SIG-M5 treated with dmso at 0.1 percent for 504 hours (cell line): Measurements from ENCODE around the gene GDPGP1.
"Not testable (repeated sequence)": the region's sequence is repeated elsewhere in the genome, so short reads cannot be mapped to it uniquely, and the experiment has no call there.

Experiments used
- DNase-seq: peaks from one replicate; lab custom pipeline; 2025; ENCODE audit not compliant: unreplicated experiment; lab: John Stamatoyannopoulos, UW

Gene GDPGP1

GRCh38 chr15:90259524-90259923 lies 25.5 kb downstream of the GDPGP1 start:
- no peak for DNase-seq

- DNase-seq, result not testable (repeated sequence)
Measured at GRCh38 chr15:90260731-90261130, 26.7 kb downstream of the GDPGP1 start.

- DNase-seq, result no peak
Measured at GRCh38 chr15:90261811-90262210, 27.8 kb downstream of the GDPGP1 start.

GRCh38 chr15:90262426-90262825 lies 28.4 kb downstream of the GDPGP1 start:
- no peak for DNase-seq

- peak; percentile 5 for DNase-seq
Measured at GRCh38 chr15:90264671-90265070, 30.7 kb downstream of the GDPGP1 start.

- DNase-seq, result peak; percentile 93
Measured at GRCh38 chr15:90265271-90266060, 31.5 kb downstream of the GDPGP1 start, which contains the start of gene NGRN. NGRN (plus strand) TSS chr15:90265672; CDS start chr15:90265713, 41 bp downstream.

GRCh38 chr15:90266061-90266431 lies 32.0 kb downstream of the GDPGP1 start:
- peak; percentile 56 for DNase-seq

GRCh38 chr15:90266485-90266884 lies 32.5 kb downstream of the GDPGP1 start:
- peak; percentile 10 for DNase-seq

- peak; percentile 1 for DNase-seq
Measured at GRCh38 chr15:90268415-90268814, 34.4 kb downstream of the GDPGP1 start.

- DNase-seq, result no peak
Measured at GRCh38 chr15:90270502-90271150, 36.6 kb downstream of the GDPGP1 start.

- no peak for DNase-seq
Measured at GRCh38 chr15:90271459-90272166, 37.6 kb downstream of the GDPGP1 start.

- not testable (repeated sequence) for DNase-seq
Measured at GRCh38 chr15:90278467-90278866, 44.5 kb downstream of the GDPGP1 start.

- DNase-seq, result not testable (repeated sequence)
Measured at GRCh38 chr15:90280743-90281142, 46.7 kb downstream of the GDPGP1 start.

GRCh38 chr15:90281637-90282036 lies 47.6 kb downstream of the GDPGP1 start:
- DNase-seq, result not testable (repeated sequence)

- peak; percentile 25 for DNase-seq
Measured at GRCh38 chr15:90286678-90287077, 52.7 kb downstream of the GDPGP1 start.

- DNase-seq, result no peak
Measured at GRCh38 chr15:90287101-90287500, 53.1 kb downstream of the GDPGP1 start.

- DNase-seq, result no peak
Measured at GRCh38 chr15:90287946-90288345, 53.9 kb downstream of the GDPGP1 start.

- peak; percentile 9 for DNase-seq
Measured at GRCh38 chr15:90291679-90292356, 57.8 kb downstream of the GDPGP1 start.

GRCh38 chr15:90293040-90293810 lies 59.2 kb downstream of the GDPGP1 start:
- peak; percentile 46 for DNase-seq

GRCh38 chr15:90294159-90294558 lies 60.1 kb downstream of the GDPGP1 start:
- DNase-seq, result no peak
